Measurements from ENCODE around the gene NDUFA8.

Gene NDUFA8

DNA sequence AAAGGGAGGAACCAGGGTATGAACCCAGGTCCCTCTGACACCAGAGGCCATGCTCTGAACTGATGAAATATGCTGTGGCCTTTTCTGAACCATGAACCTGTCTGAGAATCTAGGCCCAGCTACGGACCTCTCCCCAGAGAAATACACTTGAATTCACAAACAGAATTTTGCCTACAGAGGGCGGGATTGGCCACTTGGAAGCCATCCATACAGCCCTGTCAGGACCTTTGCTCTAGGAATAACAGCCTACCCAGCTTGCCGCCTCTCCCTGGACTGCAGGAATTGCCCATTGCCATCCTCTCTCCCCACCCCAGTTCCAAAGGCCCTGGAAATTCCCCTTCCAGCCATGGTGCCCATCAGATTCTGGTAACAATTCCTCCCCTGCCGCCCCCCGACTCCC, 26.7 kb upstream of the NDUFA8 start:
- no peak for DNase-seq (ENCODE audit: low read depth)
- no peak for TF ChIP-seq CTCF (IDR thresholded peaks at IDR 0.05; ENCODE audit: low read depth, low read length, missing control alignments)
- no peak overlapping the region for H3K4me3 ChIP-seq (ENCODE audit: low read depth, low read length)

- no peak for DNase-seq (ENCODE audit: low read depth)
- H3K4me3 ChIP-seq (ENCODE audit: low read depth, low read length) = no peak overlapping the region
- no peak for TF ChIP-seq CTCF (IDR thresholded peaks at IDR 0.05; ENCODE audit: low read depth, low read length, missing control alignments)
These were observed 25.0 kb upstream of the NDUFA8 start for GRCh38 chr9:122184551-122184950.

- DNase-seq (ENCODE audit: low read depth) = no peak
- no peak for TF ChIP-seq CTCF (IDR thresholded peaks at IDR 0.05; ENCODE audit: low read depth, low read length, missing control alignments)
- H3K4me3 ChIP-seq (ENCODE audit: low read depth, low read length) = no peak overlapping the region
These were observed 23.9 kb upstream of the NDUFA8 start for GRCh38 chr9:122183501-122183900.

- no peak overlapping the region for H3K4me3 ChIP-seq (ENCODE audit: low read depth, low read length)
- no peak for TF ChIP-seq CTCF (IDR thresholded peaks at IDR 0.05; ENCODE audit: low read depth, low read length, missing control alignments)
- DNase-seq (ENCODE audit: low read depth) = no peak
These were observed 21.1 kb upstream of the NDUFA8 start for GRCh38 chr9:122180633-122181032.

DNA sequence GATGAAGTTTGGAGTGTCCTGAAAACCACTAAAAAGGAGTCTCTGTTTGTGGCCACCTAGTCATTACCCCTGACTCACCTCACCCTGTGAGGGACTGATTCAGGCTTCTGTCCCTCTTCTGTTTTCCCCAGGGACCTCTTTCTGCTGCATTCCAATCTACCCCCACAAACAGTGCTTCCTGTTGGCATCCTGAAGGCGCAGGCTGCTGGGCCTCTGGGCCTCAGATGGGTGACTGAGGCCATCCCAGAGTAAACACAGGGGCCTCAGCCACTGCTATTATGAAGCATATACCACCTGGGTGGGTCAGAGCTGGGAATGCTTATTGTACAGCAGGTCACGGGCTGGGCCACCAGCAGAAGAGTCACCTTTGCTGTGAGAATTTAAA, 20.1 kb upstream of the NDUFA8 start:
- H3K4me3 ChIP-seq (ENCODE audit: low read depth, low read length) = no peak overlapping the region
- DNase-seq (ENCODE audit: low read depth) = no peak
- TF ChIP-seq CTCF (IDR thresholded peaks at IDR 0.05; ENCODE audit: low read depth, low read length, missing control alignments) = no peak

DNA sequence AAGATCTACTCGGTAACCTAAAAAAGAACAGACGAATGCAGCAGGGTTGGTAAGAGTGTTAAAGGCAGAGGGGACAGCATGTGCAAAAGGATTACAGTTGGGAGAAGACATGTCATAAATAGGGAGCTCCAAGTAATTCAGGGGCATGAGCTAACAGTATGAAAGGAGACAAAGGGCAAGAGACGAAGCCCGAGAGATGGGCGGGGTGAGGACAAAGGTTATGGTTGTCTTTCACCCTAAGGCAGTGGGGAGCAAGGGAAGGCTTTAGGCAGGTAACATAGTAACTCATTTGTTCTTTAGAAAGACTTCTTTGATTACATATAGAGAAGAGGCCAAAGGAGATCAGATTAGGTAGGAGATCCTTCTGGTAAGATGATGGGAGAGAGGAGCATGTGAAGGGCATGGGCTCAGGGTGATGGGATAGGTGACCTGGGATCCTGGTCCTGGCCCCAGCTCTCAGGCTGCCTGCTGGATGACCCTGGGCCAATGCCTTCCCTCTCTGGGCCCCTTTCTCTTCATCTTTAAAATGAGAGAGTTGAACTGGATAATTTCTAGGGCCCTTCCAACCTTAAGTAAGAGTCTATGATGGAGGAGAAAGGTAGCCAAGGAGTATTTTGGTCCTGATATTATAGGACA, 19.6 kb upstream of the NDUFA8 start:
- DNase-seq (ENCODE audit: low read depth) = no peak
- H3K4me3 ChIP-seq (ENCODE audit: low read depth, low read length) = no peak overlapping the region
- TF ChIP-seq CTCF (IDR thresholded peaks at IDR 0.05; ENCODE audit: low read depth, low read length, missing control alignments) = no peak

DNA sequence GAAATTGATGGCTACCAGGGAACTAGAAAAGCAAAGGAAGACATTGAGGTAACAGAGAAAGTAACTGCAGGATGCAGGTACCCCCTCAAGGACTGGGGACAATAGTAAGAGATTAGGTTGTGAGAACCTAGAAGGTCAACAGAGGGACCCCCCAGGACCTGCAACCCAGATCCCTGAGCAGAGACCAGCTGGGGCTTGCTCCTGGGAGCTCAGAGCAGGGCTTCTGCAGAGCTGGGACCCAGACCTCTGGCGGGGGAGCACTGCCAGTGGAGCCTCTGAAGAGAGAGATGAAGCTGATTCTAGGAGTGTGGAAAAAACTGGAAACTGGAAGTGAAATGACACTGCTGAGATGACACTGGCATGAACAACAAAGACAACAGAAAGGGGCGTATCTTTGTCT, 17.3 kb upstream of the NDUFA8 start:
- no peak overlapping the region for H3K4me3 ChIP-seq (ENCODE audit: low read depth, low read length)
- no peak for TF ChIP-seq CTCF (IDR thresholded peaks at IDR 0.05; ENCODE audit: low read depth, low read length, missing control alignments)
- DNase-seq (ENCODE audit: low read depth) = no peak
